Femur (tissue), 1 donor: ENCODE data around the gene MYO1G.
"Not testable (repeated sequence)": the region's sequence is repeated elsewhere in the genome, so short reads cannot be mapped to it uniquely, and the experiment has no call there.

Source experiments
- DNase-seq: peaks from one replicate; pipeline ENCODE4 v3.0.0-alpha.2; 2017

Gene MYO1G

DNA sequence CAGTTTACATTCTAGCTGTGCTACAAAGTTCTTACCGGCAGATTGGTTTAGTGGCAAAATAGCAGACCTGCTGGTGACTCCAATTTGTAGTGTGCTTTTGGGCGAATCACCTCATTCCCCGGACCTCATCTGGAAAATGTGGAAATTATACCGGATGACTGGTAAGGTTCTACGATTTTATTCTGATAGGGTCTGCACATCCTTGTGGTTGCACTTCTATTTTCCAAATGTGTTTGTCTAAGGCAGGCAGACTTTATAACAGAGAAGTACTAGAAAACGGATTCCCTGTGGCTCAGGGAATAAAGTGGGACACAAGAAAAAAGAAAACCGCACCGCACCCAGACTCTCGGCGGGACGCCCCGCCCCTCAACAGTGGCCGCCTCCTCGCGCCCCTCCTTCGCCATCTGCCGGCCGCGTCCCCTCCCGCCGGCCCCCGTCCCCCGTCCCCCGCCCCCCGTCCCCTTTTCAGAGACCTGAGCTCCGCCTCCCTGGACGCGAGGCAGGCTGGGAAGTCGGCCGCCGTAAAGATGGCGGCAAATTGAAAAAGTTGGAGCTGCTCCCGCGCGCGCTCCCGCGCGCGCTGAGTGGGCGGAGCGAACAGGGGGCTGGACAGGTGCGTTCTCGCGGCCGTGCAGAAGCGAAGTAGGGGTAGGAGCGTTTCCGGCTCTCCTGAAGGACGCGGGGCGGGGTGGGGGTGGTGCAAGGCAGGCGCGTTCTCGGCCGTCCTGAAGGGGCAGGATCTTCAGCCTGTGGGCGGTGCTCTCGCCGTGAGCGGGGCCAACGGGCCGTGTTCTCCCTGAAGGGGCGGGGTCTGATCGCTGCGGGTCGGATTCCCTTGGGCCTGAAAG lies 20.7 kb upstream of the MYO1G start:
- peak; percentile 100 for DNase-seq

DNA sequence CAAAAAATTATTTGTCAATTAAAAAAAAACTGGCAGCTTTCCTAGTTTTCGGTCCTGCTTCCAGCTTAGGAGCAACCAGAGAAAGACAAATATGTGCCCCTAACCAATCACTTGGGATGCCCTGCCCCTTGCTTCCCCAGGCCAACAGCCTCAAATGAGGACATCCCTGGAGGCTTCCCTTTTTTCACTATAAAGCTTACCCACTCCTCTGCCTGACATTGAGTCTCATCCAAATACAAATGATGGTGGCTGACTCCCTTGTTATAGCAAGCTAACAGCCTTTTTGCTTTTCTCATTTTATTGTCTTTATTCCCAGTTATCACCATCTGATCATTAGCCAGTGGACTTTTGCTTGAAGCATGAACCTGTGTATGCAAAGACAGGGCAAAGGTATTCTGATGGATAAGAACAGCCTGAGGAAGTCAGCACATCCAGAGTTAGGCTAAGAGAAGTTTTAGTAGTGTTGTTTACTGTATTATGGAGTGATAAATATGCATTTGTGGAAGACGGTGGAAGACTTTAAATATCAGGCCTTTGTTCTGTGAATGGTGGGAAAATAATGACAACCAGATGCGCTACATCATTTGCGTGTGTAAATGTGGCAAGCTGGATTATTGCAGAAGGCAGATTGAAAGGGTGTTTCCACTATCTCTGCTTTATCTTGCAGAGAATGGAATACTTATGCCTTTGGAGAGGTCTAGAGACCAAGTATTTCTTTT lies 19.5 kb upstream of the MYO1G start:
- no peak for DNase-seq

DNA sequence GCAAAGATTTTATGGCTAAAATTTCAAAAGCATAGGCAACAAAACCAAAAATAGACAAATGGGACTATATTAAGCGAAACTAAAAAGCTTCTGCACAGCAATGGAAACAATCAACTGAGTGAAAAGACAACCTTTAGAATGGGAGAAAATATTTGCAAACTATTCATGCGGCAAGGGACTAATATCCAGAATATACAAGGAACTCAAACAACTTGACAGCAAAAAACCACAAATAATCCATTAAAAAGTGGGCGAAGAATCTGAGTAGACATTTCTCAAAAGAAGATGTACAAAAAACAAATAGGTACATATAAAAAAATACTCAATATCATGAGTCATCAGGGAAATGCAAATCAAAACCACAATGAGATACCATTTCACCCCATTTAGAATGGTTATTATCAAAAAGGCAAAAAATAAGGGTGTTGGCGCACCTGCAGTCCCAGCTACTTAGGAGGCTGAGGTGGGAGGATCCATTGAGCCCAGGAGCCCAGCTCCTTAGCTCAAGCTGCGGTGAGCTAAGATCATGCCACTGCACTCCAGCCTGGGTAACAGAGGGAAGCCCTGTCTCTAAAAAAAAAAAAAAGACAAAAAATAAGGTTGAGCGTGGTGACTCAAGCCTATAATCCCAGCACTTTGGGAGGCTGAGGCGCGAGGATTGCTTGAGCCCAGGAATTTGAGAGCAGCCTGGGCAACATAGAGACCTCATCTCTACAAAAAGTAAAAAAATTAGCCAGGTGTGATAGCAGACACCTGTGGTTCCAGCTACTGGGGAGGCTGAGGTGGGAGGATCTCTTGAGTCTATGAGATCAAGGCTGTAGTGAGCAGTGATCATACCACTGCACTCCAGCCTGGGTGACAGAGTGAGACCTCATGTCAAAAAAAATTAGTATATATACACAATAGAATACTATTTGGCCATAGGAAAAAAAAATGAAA lies 17.0 kb upstream of the MYO1G start:
- no peak for DNase-seq

GRCh38 chr7:44994877-44995554 lies 16.2 kb upstream of the MYO1G start:
- DNase-seq: no peak

- not testable (repeated sequence) for DNase-seq
These were observed 13.4 kb upstream of the MYO1G start for GRCh38 chr7:44992004-44992795.

- DNase-seq: no peak
These were observed 11.6 kb upstream of the MYO1G start for GRCh38 chr7:44990109-44991023.

DNA sequence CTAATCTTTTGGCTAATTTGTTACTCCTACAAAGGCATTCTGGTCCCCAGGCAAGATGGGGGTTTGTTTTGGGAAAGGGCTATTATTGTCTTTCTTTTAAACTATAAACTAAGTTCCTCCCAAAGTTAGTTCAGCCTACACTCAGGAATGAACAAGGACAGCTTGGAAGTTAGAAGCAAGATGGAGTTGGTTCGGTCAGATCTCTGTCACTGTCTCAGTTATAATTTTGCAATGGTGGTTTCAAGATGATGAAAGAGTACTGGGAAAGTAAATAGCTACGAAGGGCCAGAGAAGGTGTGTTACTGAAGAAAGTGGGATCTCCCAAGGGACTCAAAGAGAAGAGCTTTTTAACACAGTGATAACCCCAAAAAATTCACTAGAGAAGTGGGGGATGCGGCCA lies 10.3 kb upstream of the MYO1G start:
- no peak for DNase-seq

DNA sequence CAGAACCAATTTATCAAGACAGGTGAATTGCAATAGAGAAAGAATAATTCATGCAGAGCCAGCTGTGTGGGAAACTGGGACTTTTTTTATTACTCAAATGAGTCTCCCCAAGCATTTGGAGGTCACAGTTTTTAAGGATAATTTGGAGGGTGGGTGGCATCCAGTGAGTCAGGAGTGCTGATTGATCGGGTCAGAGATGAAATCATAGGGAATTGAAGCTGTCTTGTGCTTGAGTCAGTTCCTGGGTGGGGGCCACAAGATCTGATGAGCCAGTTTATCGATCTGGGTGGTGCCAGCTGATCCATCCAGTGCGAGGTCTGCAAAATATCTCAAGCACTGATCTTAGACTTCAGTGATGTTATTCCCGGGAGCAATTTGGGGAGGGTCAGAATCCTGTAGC lies 9.9 kb upstream of the MYO1G start:
- DNase-seq: no peak

GRCh38 chr7:44987996-44988395 lies 9.2 kb upstream of the MYO1G start:
- DNase-seq: no peak

DNA sequence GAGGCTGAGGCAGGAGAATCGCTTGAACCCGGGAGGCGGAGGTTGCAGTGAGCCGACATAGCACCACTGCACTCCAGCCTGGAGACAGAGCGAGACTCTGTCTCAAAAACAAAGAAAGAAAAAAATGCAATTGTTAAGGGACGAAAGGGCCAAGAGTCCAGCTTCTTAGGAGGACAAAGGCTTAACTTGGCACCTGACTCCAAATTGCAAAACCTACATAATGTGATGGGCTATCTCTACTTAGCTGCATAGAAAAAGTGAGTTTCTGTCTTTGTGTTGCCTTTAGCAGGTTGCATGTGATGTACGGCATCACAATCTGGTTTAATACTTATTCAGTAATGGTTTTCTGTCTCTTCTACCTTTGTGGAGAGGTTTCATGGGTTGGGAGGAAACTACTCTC lies 8.6 kb upstream of the MYO1G start:
- no peak for DNase-seq

DNA sequence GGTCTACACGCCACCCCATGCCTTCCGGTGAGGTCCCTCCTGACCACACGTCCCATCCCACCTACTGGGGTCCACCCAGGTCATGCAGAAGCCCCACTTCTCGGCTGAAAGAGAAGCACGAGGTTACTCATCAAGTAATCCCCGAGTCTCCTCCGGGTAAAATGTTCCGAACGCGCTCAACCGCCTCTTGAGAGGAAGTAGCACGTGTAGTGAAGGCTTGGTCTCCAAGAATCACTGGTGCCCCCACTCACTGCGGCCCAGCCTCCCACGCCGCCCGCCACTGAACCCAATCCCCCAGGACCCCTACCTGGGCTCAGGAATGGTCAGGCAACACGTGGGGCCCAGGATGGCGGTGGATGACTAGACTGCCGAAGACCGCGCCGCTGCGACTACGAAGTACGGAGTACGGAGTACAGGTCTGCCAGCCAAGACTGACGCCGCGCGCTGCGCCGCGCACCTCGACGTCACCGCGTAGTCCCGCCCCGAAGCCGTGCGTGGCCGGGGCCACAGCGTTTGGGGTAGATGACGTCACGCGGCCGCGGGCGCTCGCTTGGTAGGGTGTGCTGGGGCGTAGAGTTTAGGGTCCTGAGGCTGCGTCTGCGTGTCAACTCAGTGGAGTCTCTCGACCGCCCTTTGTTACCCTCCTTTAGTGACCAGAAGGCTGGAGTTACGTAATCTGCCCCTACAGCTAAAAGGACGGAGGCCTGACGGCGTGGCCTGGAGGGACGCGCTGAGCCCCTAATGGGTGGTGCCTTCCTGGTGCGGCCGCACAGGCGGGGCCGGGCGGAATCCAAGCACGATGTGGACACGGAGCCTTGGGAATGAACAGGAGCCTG lies 7.6 kb upstream of the MYO1G start:
- DNase-seq: peak; percentile 96

GRCh38 chr7:44985900-44986217 lies 7.0 kb upstream of the MYO1G start:
- DNase-seq: no peak

DNA sequence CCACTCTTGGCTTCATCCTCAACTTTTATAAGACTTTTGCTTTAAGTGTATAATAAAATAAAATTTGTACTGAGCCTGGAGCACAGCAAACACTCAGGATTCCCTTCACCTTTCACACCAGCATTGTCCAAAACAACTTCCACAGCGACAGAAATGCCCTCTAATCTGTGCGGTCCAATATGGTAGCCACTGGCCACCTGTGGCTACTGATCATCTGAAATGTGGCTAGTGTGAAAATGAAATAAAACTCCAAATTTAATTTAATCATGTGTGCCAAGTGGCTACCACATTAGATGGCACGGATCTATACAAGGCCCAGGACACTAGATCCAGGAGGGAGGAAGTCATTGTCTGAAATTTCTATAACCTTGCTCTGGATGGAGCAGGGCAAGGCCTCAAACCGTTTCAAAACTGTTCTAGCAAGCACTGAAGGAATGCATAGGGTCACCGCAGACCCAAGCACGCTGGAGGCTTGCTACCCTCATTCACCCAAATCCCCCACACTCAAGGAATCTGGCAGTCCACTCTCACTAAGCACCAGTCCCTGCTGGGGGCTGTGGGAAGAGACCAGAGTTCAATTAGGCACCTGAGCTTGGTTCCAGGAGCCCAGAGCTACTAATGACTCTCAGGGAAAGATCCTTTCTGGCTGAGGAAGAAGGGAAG lies 6.3 kb upstream of the MYO1G start:
- DNase-seq: no peak

- DNase-seq: no peak
These were observed 5.6 kb upstream of the MYO1G start for GRCh38 chr7:44984478-44984758.

GRCh38 chr7:44983742-44984477 lies 5.1 kb upstream of the MYO1G start:
- DNase-seq: no peak

GRCh38 chr7:44982970-44983369 lies 4.2 kb upstream of the MYO1G start:
- no peak for DNase-seq

GRCh38 chr7:44982535-44982923 lies 3.7 kb upstream of the MYO1G start:
- no peak for DNase-seq

DNA sequence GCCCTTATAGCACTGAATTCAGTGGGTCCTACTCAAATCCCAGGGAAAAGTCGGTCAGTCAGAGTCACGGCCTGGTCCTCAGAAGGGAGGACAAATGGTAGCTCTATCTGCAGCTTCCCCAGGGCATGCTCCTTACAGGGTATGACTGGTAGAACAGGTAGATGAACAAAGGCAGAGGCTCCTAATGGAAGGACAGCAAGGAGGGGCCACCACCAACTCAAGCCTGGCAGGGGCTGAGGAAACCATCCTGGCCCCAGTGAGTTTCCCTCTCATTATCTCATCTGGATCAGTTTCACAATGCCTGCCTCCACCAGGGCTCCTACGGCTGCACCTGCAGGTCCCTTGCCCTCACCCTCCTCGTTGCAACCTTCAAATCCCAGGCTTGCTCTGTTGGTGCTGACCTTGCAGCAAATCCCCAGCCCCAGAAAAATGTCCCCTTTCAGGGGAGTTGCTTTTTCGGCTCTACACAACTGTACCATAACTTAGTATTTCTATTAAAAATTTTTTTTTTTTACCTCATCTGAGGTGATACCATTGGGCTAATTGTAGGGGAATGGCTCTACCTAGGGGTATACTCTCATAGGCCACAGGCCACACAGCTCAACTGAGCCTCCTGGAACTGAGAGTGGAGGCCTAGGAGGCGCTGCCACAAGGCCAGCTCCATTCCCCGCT lies 2.4 kb upstream of the MYO1G start:
- no peak for DNase-seq
